ENCODE data around the gene PHLDA1. TPM values are rescaled to one million over a fixed set of nuclear protein-coding genes. Genes with fewer than 3 reads are reported as not detected.

Gene PHLDA1
- total and polyA plus RNA-seq, 2 of the 13 experiments (the other 11 are each of a cell fraction or from before 2014, with no cell fraction given): 33.8 to 41.0 TPM

DNA sequence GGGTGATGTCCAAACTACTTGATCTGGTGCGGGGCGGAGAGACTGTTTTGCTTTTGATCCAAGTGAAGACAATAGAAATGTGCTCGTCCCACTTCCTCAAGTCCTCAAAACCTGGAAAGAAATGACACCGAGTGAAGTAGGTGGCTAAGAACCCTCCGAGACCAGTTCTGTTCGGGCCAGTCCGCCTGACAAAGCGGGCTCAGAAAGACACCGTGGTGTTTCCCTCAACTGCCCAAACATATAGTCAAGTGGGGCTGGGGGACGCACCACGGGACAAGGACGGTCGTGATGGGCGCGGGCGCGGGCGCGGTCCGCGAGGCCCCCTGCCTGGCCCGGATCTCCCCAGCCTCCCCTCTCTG, 1.6 kb downstream of the PHLDA1 start (continued):
- TF ChIP-seq SALL2 (CRISPR knock-in tag; IDR thresholded peaks at IDR 0.05): 0 out of 2 replicates have a peak, but pooled peaks have one; percentile 18
- TF ChIP-seq ZFP41 (CRISPR knock-in tag; IDR thresholded peaks at IDR 0.05; ENCODE audit: borderline replicate concordance): peak; percentile 60; the same call in 1 of the 2 replicates
- 0 out of 2 replicates have a peak, but pooled peaks have one; percentile 19 for TF ChIP-seq DMAP1 (CRISPR knock-in tag; IDR thresholded peaks at IDR 0.05)
- no peak for TF ChIP-seq ZZZ3 (CRISPR knock-in tag; IDR thresholded peaks at IDR 0.05; ENCODE audit: borderline replicate concordance)
- 0 out of 2 replicates have a peak, but pooled peaks have one; percentile 52 for TF ChIP-seq ZNF44 (CRISPR knock-in tag; IDR thresholded peaks at IDR 0.05)
- TF ChIP-seq ZNF605 (CRISPR knock-in tag; IDR thresholded peaks at IDR 0.05): 0 out of 2 replicates have a peak, but pooled peaks have one; percentile 25
- peak; percentile 73; the same call in 1 of the 2 replicates for TF ChIP-seq POLR2G (IDR thresholded peaks at IDR 0.05; ENCODE audit: low read depth, low read length)
- no peak for TF ChIP-seq ZSCAN21 (CRISPR knock-in tag; IDR thresholded peaks at IDR 0.05; ENCODE audit: borderline replicate concordance)
- TF ChIP-seq PAF1 (CRISPR knock-in tag; IDR thresholded peaks at IDR 0.05): peak; percentile 59; the same call in 1 of the 2 replicates
- TF ChIP-seq RFXANK (CRISPR knock-in tag; IDR thresholded peaks at IDR 0.05): no peak
- TF ChIP-seq, protein P1, sequence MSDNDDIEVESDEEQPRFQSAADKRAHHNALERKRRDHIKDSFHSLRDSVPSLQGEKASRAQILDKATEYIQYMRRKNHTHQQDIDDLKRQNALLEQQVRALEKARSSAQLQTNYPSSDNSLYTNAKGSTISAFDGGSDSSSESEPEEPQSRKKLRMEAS (IDR thresholded peaks at IDR 0.05): 0 out of 2 replicates have a peak, but pooled peaks have one; percentile 19
- TF ChIP-seq ZNF432 (CRISPR knock-in tag; IDR thresholded peaks at IDR 0.05; ENCODE audit: borderline replicate concordance): 0 out of 2 replicates have a peak, but pooled peaks have one; percentile 4
- TF ChIP-seq ZNF598 (CRISPR knock-in tag; IDR thresholded peaks at IDR 0.05; ENCODE audit: borderline replicate concordance): no peak
- TF ChIP-seq ZSCAN29 (CRISPR knock-in tag; conservative IDR thresholded peaks at IDR 0.05): peak; percentile 31; the same call in 1 of the 2 replicates
- TF ChIP-seq RBAK (CRISPR knock-in tag; IDR thresholded peaks at IDR 0.05): no peak
- TF ChIP-seq PRMT3 (CRISPR knock-in tag; IDR thresholded peaks at IDR 0.05; ENCODE audit: borderline replicate concordance, low read depth): 0 out of 2 replicates have a peak, but pooled peaks have one; percentile 63
- TF ChIP-seq, protein P2, sequence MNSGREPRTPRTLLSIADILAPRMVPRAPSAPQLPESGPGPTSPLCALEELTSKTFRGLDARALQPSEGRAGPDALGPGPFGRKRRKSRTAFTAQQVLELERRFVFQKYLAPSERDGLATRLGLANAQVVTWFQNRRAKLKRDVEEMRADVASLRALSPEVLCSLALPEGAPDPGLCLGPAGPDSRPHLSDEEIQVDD (CRISPR knock-in tag; IDR thresholded peaks at IDR 0.05; ENCODE audit: borderline replicate concordance): no peak
- TF ChIP-seq ZNF24 (IDR thresholded peaks at IDR 0.05): no peak
- no peak; the same call in 1 of the 2 replicates for TF ChIP-seq BORCS8-MEF2B (CRISPR knock-in tag; IDR thresholded peaks at IDR 0.05)
- no peak for TF ChIP-seq SIN3B (IDR thresholded peaks at IDR 0.05; ENCODE audit: low read length)
- TF ChIP-seq TAF1 (CRISPR knock-in tag; IDR thresholded peaks at IDR 0.05): peak; percentile 38; the same call in 1 of the 2 replicates
- 0 out of 2 replicates have a peak, but pooled peaks have one; percentile 63 for TF ChIP-seq E2F2 (CRISPR knock-in tag; IDR thresholded peaks at IDR 0.05; ENCODE audit: borderline replicate concordance)
- no peak for TF ChIP-seq ZBTB2 (CRISPR knock-in tag; IDR thresholded peaks at IDR 0.05; ENCODE audit: low read depth)
- peak; percentile 52 for TF ChIP-seq RBM22 (optimal IDR thresholded peaks at IDR 0.05; ENCODE audit: low read length)
- TF ChIP-seq ZNF83 (CRISPR knock-in tag; IDR thresholded peaks at IDR 0.05; ENCODE audit: borderline replicate concordance): no peak
- TF ChIP-seq CREM (IDR thresholded peaks at IDR 0.05): no peak
- TF ChIP-seq CREM (CRISPR knock-in tag; IDR thresholded peaks at IDR 0.05): no peak
- TF ChIP-seq KAT8 (CRISPR knock-in tag; IDR thresholded peaks at IDR 0.05): no peak
- TF ChIP-seq NFKB2 (CRISPR knock-in tag; IDR thresholded peaks at IDR 0.05; ENCODE audit: borderline replicate concordance): no peak
- no peak for TF ChIP-seq KAT2B (IDR thresholded peaks at IDR 0.05; ENCODE audit: borderline replicate concordance, low read depth, low read length)
- no peak for TF ChIP-seq ZNF672 (CRISPR knock-in tag; IDR thresholded peaks at IDR 0.05)
